Mesenchymal stem cell (in vitro differentiated cells and primary cell): ENCODE data around the gene MDP1.

Experiments used
- DNase-seq: peaks from one replicate; pipeline ENCODE4 v3.0.0-alpha.2; 2013
- H2AFZ ChIP-seq: one replicate; pipeline ENCODE4 v1.6.1; 2013; ENCODE audit warnings: low read depth, mild to moderate bottlenecking, control low read depth, inconsistent platforms, low read length, moderate library complexity
- H2AK5ac ChIP-seq: 2 replicates; pipeline ENCODE4 v1.6.1; 2013; ENCODE audit warnings: low read length, moderate library complexity, mild to moderate bottlenecking, inconsistent platforms; ENCODE audit not compliant: severe bottlenecking
- H2BK120ac ChIP-seq: one replicate; pipeline ENCODE4 v1.6.1; 2013; ENCODE audit warnings: low read depth, mild to moderate bottlenecking, inconsistent platforms, low read length, moderate library complexity
- H2BK12ac ChIP-seq, 2 experiments: one replicate each; pipeline ENCODE4 v1.6.1; 2013; ENCODE audit warnings: inconsistent platforms in 2 of 2, low read length in 2 of 2, mild to moderate bottlenecking in 2 of 2, moderate library complexity in 2 of 2, control low read depth in 1 of 2
- H2BK15ac ChIP-seq: one replicate; pipeline ENCODE4 v1.6.1; 2013; ENCODE audit warnings: mild to moderate bottlenecking, low read depth, inconsistent platforms; ENCODE audit not compliant: poor library complexity, severe bottlenecking
- H2BK5ac ChIP-seq: 2 replicates; pipeline ENCODE4 v1.6.1; 2013; ENCODE audit warnings: low read depth, mild to moderate bottlenecking, low read length, control low read depth, inconsistent platforms; ENCODE audit not compliant: poor library complexity, severe bottlenecking
- H3K14ac ChIP-seq, 2 experiments: one replicate each; pipeline ENCODE4 v1.6.1; 2013; ENCODE audit warnings: inconsistent platforms in 2 of 2, low read length in 2 of 2, control low read depth in 1 of 2, mild to moderate bottlenecking in 1 of 2, moderate library complexity in 1 of 2
- H3K18ac ChIP-seq, 2 experiments: one replicate each; pipeline ENCODE4 v1.6.1; 2013; ENCODE audit warnings: inconsistent platforms in 2 of 2, low read length in 2 of 2, control low read depth in 1 of 2, low read depth in 1 of 2, mild to moderate bottlenecking in 1 of 2
- H3K23ac ChIP-seq, 2 experiments: one replicate each; pipeline ENCODE4 v1.6.1; 2013; ENCODE audit warnings: inconsistent platforms in 2 of 2, low read length in 2 of 2, mild to moderate bottlenecking in 2 of 2, moderate library complexity in 2 of 2, control low read depth in 1 of 2
- H3K27ac ChIP-seq: 2 replicates; pipeline ENCODE4 v1.5.1; 2013; ENCODE audit warnings: mild to moderate bottlenecking, moderate library complexity, low read length, control low read depth, inconsistent platforms; ENCODE audit not compliant: poor library complexity, severe bottlenecking
- H3K27me3 ChIP-seq, 2 experiments: 2 replicates each; pipeline versions ENCODE4 v1.6.1 to v1.7.0; 2013; ENCODE audit warnings: low read length in 2 of 2, mild to moderate bottlenecking in 2 of 2, moderate library complexity in 2 of 2, control low read depth in 1 of 2, inconsistent platforms in 1 of 2; ENCODE audit not compliant: control insufficient read depth in 1 of 2, insufficient read depth in 1 of 2
- H3K36me3 ChIP-seq, 2 experiments: 2 replicates each; pipeline versions ENCODE4 v1.6.1 to v1.7.0; 2013; ENCODE audit warnings: low read length in 2 of 2, control low read depth in 1 of 2, inconsistent platforms in 1 of 2, low read depth in 1 of 2, mild to moderate bottlenecking in 1 of 2; ENCODE audit not compliant: insufficient read depth in 2 of 2, control insufficient read depth in 1 of 2
- H3K4ac ChIP-seq, 2 experiments: one replicate each; pipeline ENCODE4 v1.6.1; 2013; ENCODE audit warnings: inconsistent platforms in 2 of 2, low read length in 2 of 2, mild to moderate bottlenecking in 2 of 2, moderate library complexity in 2 of 2, control low read depth in 1 of 2, low read depth in 1 of 2
- H3K4me1 ChIP-seq: 2 replicates; pipeline ENCODE4 v1.6.1; 2013; ENCODE audit warnings: low read depth, low read length, control low read depth; ENCODE audit not compliant: control insufficient read depth, insufficient read depth
- H3K4me2 ChIP-seq: 2 replicates; pipeline ENCODE4 v1.6.1; 2013; ENCODE audit warnings: low read length, mild to moderate bottlenecking, inconsistent platforms; ENCODE audit not compliant: poor library complexity, severe bottlenecking
- H3K4me3 ChIP-seq, 2 experiments: 2 replicates each; pipeline versions ENCODE4 v1.5.1 to v1.7.0; 2013; ENCODE audit warnings: low read length in 2 of 2, mild to moderate bottlenecking in 2 of 2, control low read depth in 1 of 2, low read depth in 1 of 2; ENCODE audit not compliant: insufficient read depth in 1 of 2
- H3K79me1 ChIP-seq: replicated peaks from 2 replicates; pipeline ENCODE4 v1.6.1; 2013; ENCODE audit warnings: mild to moderate bottlenecking, control low read depth, low read length, inconsistent platforms; ENCODE audit not compliant: poor library complexity, severe bottlenecking
- H3K9ac ChIP-seq: 2 replicates; pipeline ENCODE4 v1.7.0; 2013; ENCODE audit warnings: mild to moderate bottlenecking, low read length, moderate library complexity
- H3K9me3 ChIP-seq: 2 replicates; pipeline ENCODE4 v1.7.0; 2013; ENCODE audit warnings: mild to moderate bottlenecking, low read length; ENCODE audit not compliant: control insufficient read depth
- H4K8ac ChIP-seq: one replicate; pipeline ENCODE4 v1.6.1; 2013; ENCODE audit warnings: inconsistent platforms, mild to moderate bottlenecking, low read length, moderate library complexity
- H4K91ac ChIP-seq: one replicate; pipeline ENCODE4 v1.6.1; 2013; ENCODE audit warnings: mild to moderate bottlenecking, low read length, inconsistent platforms
- WGBS: methylation state at CpG from one replicate; pipeline ENCODE4 v1.1.7; 2013; ENCODE audit warnings: mixed read lengths; 5-methylcytosine and 5-hydroxymethylcytosine counted together

Gene MDP1

GRCh38 chr14:24234095-24235005 lies 18.5 kb upstream of the MDP1 start:
- DNase-seq: no peak
- 100% methylated on average over 3 of the region's 3 CpGs for WGBS
- Histone ChIP-seq H2BK120ac (no peak overlapping the region), H3K36me3 (peaks cover 27 to 59% of the 10 kb centered on the region in 2 experiments), H3K23ac (no peak overlapping the region), H3K27ac (no peak overlapping the region), H4K91ac (no peak overlapping the region), H2BK5ac (no peak overlapping the region), H3K4me1 (peaks cover 14% of the 10 kb centered on the region), H4K8ac (no peak overlapping the region), H2BK15ac (no peak overlapping the region), H3K79me1 (peaks cover 30% of the 10 kb centered on the region), H3K9me3 (no peaks in the 10 kb centered on the region), H3K4ac (no peak overlapping the region), H3K18ac (no peak overlapping the region), H3K9ac (peak overlapping the region; percentile 98), H3K14ac (no peak overlapping the region), H2BK12ac (no peak overlapping the region), H3K4me2 (no peak overlapping the region), H2AFZ (no peak overlapping the region), H3K4me3 (peak overlapping the region in 1 of 2 experiments; percentile 99), H3K27me3 (no peaks in the 10 kb centered on the region), H2AK5ac (no peak overlapping the region)

- Histone ChIP-seq H3K4me2 (peak overlapping the region; percentile 70), H2AFZ (no peak overlapping the region), H2BK15ac (no peak overlapping the region), H2BK5ac (no peak overlapping the region), H3K4me1 (peaks cover 12% of the 10 kb centered on the region), H3K4me3 (peak overlapping the region in 1 of 2 experiments; percentile 99), H3K79me1 (peaks cover 29% of the 10 kb centered on the region), H3K9me3 (no peaks in the 10 kb centered on the region), H2AK5ac (peak overlapping the region; percentile 64), H4K8ac (peak overlapping the region; percentile 93), H2BK120ac (no peak overlapping the region), H3K27me3 (no peaks in the 10 kb centered on the region), H4K91ac (no peak overlapping the region), H3K36me3 (peaks cover 24 to 51% of the 10 kb centered on the region in 2 experiments), H3K27ac (no peak overlapping the region), H3K23ac (no peak overlapping the region), H2BK12ac (peak overlapping the region; percentile 1 to 45), H3K9ac (peak overlapping the region; percentile 98), H3K4ac (peak overlapping the region in 1 of 2 experiments; percentile 95), H3K14ac (no peak overlapping the region), H3K18ac (no peak overlapping the region)
- WGBS: 86% methylated on average over 2 of the region's 2 CpGs
- DNase-seq: no peak
Observed at GRCh38 chr14:24233538-24233866, 17.6 kb upstream of the MDP1 start.

- no peaks in the 10 kb centered on the region for H3K9me3 ChIP-seq
- H3K36me3 ChIP-seq: peaks cover 24 to 51% of the 10 kb centered on the region in 2 experiments
- H2AFZ ChIP-seq: peak within 1 kb of the TSS; percentile 74
- DNase-seq: peak; percentile 26
- peak within 1 kb of the TSS; percentile 99 for H3K27ac ChIP-seq
- H3K4me3 ChIP-seq: peak within 1 kb of the TSS; percentile 83 to 99
- peak within 1 kb of the TSS in 1 of 2 experiments; percentile 37 for H3K23ac ChIP-seq
- peak within 1 kb of the TSS; percentile 77 for H2BK120ac ChIP-seq
- peak within 1 kb of the TSS; percentile 98 for H3K9ac ChIP-seq
- peak within 1 kb of the TSS; percentile 96 for H3K18ac ChIP-seq
- peak within 1 kb of the TSS; percentile 1 to 45 for H2BK12ac ChIP-seq
- no peaks in the 10 kb centered on the region for H3K27me3 ChIP-seq
- peak within 1 kb of the TSS; percentile 90 for H2BK15ac ChIP-seq
- H2AK5ac ChIP-seq: peak within 1 kb of the TSS; percentile 64
- peak within 1 kb of the TSS; percentile 88 for H4K91ac ChIP-seq
- peak within 1 kb of the TSS; percentile 75 for H3K4me2 ChIP-seq
- peaks cover 9% of the 10 kb centered on the region for H3K4me1 ChIP-seq
- 10% methylated on average over 33 of the region's 38 CpGs for WGBS
- peak within 1 kb of the TSS; percentile 93 for H4K8ac ChIP-seq
- peak within 1 kb of the TSS; percentile 80 for H2BK5ac ChIP-seq
- peak within 1 kb of the TSS; percentile 95 to 97 for H3K4ac ChIP-seq
- peaks cover 26% of the 10 kb centered on the region for H3K79me1 ChIP-seq
- H3K14ac ChIP-seq: peak within 1 kb of the TSS in 1 of 2 experiments; percentile 85
Observed at GRCh38 chr14:24232645-24233537, 17.0 kb upstream of the MDP1 start, which contains the start of gene GMPR2. GMPR2 (plus strand) TSS chr14:24232929; CDS start chr14:24233254, 325 bp downstream.
